Cardiac muscle cell (in vitro differentiated cells and primary cell): ENCODE data around the gene ERCC6L. TPM values are rescaled to one million over a fixed set of nuclear protein-coding genes. Genes with fewer than 3 reads are reported as not detected.
"Not testable (repeated sequence)": the region's sequence is repeated elsewhere in the genome, so short reads cannot be mapped to it uniquely, and the experiment has no call there.

ENCODE experiments used
- DNase-seq, 2 donors: peaks; one replicate each; pipeline versions ENCODE4 v3.0.0 to v3.0.0-alpha.2; 2010 to 2017; ENCODE audit warnings: low read depth in 1 of 2, low spot score in 1 of 2
- H3K27ac ChIP-seq: fragments of 200-600 bp; sonication (generic); 2 replicates; pipeline ENCODE4 v1.5.1; 2016
- H3K27me3 ChIP-seq: fragments of 200-600 bp; sonication (generic); 2 replicates; pipeline ENCODE4 v1.6.0; 2016; ENCODE audit warnings: control low read depth
- H3K36me3 ChIP-seq: fragments of 200-600 bp; sonication (generic); 2 replicates; pipeline ENCODE4 v1.5.1; 2016; ENCODE audit warnings: control low read depth
- H3K4me1 ChIP-seq: fragments of 200-600 bp; sonication (generic); 2 replicates; pipeline ENCODE4 v1.8.1; 2017; ENCODE audit warnings: low read depth, mild to moderate bottlenecking, mixed run types
- H3K4me3 ChIP-seq: fragments of 200-600 bp; sonication (generic); 2 replicates; pipeline ENCODE4 v1.5.1; 2016; ENCODE audit warnings: mild to moderate bottlenecking
- H3K9me3 ChIP-seq: fragments of 200-600 bp; sonication (generic); 2 replicates; pipeline ENCODE4 v1.5.1; 2017; ENCODE audit warnings: low read depth, mild to moderate bottlenecking, control low read depth
- CTCF ChIP-seq: IDR thresholded peaks from 2 replicates; pipeline ENCODE4 v1.5.1; 2012; ENCODE audit warnings: low read depth, mild to moderate bottlenecking, low read length
- polyA plus RNA-seq: library from polyadenylated mRNA; unstranded; fragments of >200 nt; fragmentation: Nextera tagmentation; extraction: Ambion mirVana; gene quantifications from 2 replicates; pipeline ENCODE4 v1.2.1, GENCODE V29; 2016
- total RNA-seq: library from RNA; depleted of rRNA; stranded (reverse); fragments of >200 nt; gene quantifications from 2 replicates; pipeline ENCODE4 v1.2.3, GENCODE V29; 2016

The ERCC6L gene
- total and polyA plus RNA-seq, 2 experiments from 2014 or later = 2.4 to 2.9 TPM

GRCh38 chrX:72236841-72237240 lies 2.0 kb downstream of the ERCC6L start:
- no peak overlapping the region for H3K4me3 ChIP-seq
- no peaks in the 10 kb centered on the region for H3K27me3 ChIP-seq
- H3K4me1 ChIP-seq = no peaks in the 10 kb centered on the region
- no peak for TF ChIP-seq CTCF
- no peak overlapping the region for H3K27ac ChIP-seq
- H3K36me3 ChIP-seq = no peaks in the 10 kb centered on the region
- no peaks in the 10 kb centered on the region for H3K9me3 ChIP-seq
- DNase-seq = no peak

GRCh38 chrX:72230290-72230689 lies 8.5 kb downstream of the ERCC6L start:
- H3K9me3 ChIP-seq = no peaks in the 10 kb centered on the region
- H3K4me3 ChIP-seq = no peak overlapping the region
- TF ChIP-seq CTCF = no peak
- no peak for DNase-seq
- H3K4me1 ChIP-seq = no peaks in the 10 kb centered on the region
- H3K27me3 ChIP-seq = no peaks in the 10 kb centered on the region
- H3K36me3 ChIP-seq = no peaks in the 10 kb centered on the region
- no peak overlapping the region for H3K27ac ChIP-seq

- H3K9me3 ChIP-seq, H3K4me1 ChIP-seq, DNase-seq, H3K36me3 ChIP-seq, H3K27ac ChIP-seq, H3K27me3 ChIP-seq, H3K4me3 ChIP-seq: not testable (repeated sequence)
These were observed 18.5 kb downstream of the ERCC6L start for GRCh38 chrX:72220375-72220774.

- H3K4me1 ChIP-seq = no peaks in the 10 kb centered on the region
- no peak for TF ChIP-seq CTCF
- DNase-seq = no peak
- no peak overlapping the region for H3K27ac ChIP-seq
- H3K27me3 ChIP-seq = no peaks in the 10 kb centered on the region
- H3K9me3 ChIP-seq = no peaks in the 10 kb centered on the region
- H3K36me3 ChIP-seq = no peaks in the 10 kb centered on the region
- H3K4me3 ChIP-seq = no peak overlapping the region
These were observed 21.9 kb downstream of the ERCC6L start for GRCh38 chrX:72216973-72217372.

- Histone ChIP-seq H3K27ac (no peak overlapping the region), H3K36me3 (no peaks in the 10 kb centered on the region), H3K9me3 (no peaks in the 10 kb centered on the region), H3K4me3 (no peak overlapping the region), H3K27me3 (no peaks in the 10 kb centered on the region), H3K4me1 (no peaks in the 10 kb centered on the region)
- no peak for DNase-seq
- no peak for TF ChIP-seq CTCF
These were observed 30.6 kb downstream of the ERCC6L start for GRCh38 chrX:72208126-72208800.

- Histone ChIP-seq H3K4me3 (no peak overlapping the region), H3K36me3 (no peaks in the 10 kb centered on the region), H3K27ac (no peak overlapping the region), H3K4me1 (no peaks in the 10 kb centered on the region), H3K9me3 (no peaks in the 10 kb centered on the region), H3K27me3 (no peaks in the 10 kb centered on the region)
- no peak for TF ChIP-seq CTCF
- no peak for DNase-seq
These were observed 31.5 kb downstream of the ERCC6L start for GRCh38 chrX:72207366-72207765.
